Measurements from ENCODE around the gene ACKR4.
"Not testable (repeated sequence)": the region's sequence is repeated elsewhere in the genome, so short reads cannot be mapped to it uniquely, and the experiment has no call there.

Gene ACKR4

DNA sequence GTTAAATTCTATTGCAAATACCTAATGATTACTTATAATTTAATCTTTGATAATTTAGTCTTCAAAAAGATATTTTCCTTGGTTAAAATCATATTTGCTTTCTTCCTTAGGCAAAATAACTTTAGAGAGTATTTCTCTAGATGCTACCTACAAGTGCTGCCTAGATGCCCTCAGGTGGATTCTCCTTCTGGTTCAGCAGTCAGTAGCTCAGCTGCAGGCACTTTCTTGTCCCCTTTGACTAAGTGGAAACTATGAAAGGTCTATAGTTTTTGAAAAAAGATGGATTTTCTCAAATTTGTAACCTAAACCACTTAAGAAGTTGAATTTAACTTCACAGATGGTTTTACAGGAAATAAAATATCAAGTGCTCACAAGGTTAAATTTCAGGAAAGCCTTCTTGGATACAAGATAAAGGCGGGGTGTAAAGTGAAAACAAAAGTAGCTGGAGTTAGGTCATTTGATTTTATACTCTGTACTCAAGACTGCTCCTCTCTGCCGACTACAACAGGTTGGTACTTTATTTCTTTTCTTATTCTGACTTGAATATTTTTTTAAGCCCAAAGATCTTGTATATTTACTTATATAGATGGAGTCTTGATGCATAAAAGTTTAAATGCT is at the start of gene ACKR4:
Gene ACKR4 (plus strand): TSS at position 455 of the 618 bp plus-strand sequence. CDS start 3,128 bp downstream, outside the sequence.
- DNase-seq (ENCODE audit: low spot score): no peak

DNA sequence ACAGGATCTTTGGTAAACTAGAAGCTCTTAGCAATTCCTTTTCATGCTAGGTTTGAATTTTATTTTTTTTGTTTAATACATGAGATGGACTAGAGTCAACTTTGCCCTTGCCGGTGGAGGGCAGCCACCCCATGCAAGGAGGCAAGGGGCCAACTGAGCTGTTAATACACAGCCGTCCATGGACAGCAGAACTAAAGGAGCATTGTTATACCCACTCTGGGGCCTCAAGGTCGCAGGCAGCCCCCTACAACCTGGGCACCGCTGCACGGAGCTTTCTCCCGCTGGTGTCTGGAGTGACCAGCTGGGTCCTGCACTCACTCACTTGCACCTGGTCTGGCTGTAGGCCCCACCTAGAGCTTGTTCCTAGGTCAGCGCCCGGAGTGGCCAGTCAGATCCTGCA is 47.9 kb upstream of the ACKR4 start:
- DNase-seq (ENCODE audit: low spot score): no peak

DNA sequence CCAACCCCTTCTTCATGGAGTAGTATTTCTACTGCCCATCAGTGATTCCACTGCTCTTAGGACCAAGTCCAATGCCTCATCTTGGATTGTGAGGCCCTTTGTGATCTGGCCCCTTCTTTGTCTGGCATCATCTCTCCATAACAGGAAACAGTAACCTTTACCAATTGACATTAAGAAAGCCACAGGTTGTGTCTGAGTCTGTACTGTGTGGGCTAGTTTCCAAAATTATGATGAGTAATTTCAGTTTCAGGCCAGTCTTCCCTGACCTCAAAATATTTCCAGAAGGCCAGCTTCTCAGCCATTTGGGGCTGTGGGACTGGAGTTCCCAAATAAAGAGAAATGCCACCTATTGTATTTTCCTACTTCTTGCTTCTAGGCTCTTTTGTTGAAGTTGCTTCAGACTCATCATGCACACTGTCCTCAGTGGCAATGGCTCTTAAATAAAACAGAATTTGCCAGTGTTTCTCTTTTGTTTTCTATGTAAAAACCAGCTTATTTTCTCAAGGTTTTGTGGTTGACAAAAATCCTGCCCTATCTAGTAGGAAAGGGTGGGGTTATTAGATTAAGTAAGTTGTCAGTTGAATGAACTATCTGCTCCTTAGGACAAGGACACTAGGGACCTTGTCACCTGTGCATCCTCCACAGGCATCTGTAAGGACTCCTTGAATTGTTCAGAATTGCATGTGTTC is 47.0 kb upstream of the ACKR4 start:
- no peak for DNase-seq (ENCODE audit: low spot score)

DNA sequence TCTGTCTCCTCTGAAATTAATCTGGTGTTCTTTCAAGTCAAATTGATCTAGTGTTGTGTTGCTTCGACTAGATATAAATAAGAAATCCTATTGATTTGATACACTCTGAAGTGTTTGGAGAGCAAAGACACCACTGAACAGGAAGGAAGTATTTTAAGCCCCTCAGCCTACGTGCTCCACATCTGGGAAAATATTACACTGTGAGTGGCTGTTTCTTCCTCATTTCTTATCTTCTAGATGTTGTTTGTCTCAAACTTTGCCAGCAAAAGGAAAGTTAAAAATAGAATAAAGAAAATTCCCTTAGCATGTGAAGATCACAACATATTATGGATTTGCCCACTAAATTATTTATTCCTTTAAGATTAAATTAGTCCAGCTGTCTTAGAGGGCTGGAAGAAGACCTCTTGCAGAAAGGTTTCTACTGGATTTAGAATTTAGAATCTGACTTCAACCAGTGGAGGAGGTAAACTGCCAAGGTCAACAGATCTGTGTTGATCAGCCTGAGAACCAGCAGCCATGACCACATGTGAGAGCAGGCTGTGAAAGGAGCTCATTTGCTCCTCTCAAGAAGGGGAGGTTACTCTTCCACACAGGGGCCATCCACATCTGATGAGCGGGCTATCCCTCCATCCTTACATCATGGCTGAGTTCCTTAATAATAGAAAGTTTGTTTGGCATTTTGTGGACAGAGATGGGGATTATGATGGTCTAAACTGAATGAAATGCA is 46.3 kb upstream of the ACKR4 start:
- no peak for DNase-seq (ENCODE audit: low spot score)

DNA sequence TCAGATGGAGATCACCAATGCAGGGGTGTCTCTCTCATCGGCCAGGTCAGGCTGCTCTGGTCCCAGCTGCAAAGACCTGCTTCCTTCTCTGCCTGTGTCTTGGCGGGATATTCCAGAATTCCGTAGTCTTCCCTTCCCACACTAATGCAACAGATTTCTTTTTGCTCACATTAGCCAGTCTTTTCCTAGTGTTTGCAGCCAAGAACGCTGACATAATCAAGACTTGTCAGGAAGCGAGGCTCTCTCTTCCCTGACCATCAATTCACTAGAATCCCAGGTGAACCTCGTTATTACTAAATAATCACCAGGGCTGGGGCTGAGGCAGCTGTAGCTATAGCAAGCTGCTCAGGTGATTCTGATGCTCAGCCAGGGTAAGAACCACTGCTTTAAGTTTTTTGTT is 43.2 kb upstream of the ACKR4 start:
- DNase-seq (ENCODE audit: low spot score): no peak

DNA sequence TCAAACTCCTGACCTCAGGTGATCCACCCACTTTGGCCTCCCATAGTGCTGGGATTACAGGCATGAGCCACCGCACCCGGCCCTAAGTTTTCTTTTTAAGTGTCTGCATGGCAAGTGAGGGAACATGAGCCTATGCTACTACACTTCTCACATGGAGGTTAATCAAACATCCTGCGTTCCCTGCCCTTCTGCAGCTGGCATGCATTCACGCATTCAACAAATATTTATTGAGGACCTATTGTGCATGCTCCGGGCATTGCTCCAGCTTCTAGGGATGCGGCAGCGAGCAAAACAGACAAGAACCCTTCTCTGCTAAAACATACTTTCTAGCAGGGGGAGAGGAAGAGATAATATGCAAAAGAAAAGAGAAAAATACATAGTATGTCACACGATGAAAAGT is 42.6 kb upstream of the ACKR4 start:
- no peak for DNase-seq (ENCODE audit: low spot score)

DNA sequence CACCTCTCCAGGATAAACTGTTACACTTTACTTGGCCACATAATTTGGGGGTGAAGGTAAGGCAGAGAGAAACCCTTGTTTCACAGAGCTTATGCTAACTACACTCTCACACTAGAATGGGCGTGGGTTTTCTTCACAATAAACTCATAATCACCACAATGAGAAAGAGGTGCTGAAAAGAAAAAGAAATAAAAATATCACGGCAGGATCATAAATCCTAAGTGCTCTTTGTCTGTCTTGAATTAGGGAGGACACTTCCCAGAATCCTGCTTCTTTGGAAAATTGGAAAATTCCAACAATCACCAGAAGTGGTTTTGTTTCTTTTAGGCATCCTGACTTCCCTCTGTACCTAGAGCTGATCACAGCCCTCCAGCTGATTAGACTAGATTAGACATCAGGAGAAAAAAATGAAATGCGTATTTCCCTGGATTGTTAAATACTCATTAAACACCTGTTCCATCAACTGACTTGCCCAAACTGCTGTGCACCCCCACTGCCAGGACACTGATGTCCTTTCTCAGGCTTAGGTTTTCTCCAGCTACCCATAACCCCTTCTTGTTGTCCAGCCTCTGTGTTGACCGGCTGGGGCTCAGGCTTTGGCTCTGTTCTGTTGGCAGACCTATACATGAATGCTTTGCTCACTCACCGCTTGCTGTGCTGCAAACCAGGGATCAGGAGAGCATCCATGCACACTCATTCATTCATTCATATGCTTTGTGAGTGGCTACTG is 41.6 kb upstream of the ACKR4 start:
- no peak for DNase-seq (ENCODE audit: low spot score)

DNA sequence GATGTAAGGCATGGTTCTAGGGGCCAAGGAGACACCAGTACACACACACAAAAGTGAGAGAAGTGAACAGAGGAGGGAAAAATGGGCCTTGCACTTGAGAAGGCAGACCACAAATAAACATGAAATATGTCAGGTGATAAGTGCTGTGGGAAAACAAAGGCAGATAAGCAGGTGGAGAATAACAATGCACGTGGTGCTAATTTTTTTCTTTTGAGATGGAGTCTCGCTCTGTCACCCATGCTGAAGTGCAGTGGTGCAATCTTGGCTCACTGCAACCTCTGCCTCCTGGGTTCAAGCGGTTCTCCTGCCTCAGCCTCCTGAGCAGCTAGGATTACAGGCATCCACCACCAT is 41.1 kb upstream of the ACKR4 start:
- DNase-seq (ENCODE audit: low spot score): not testable (repeated sequence)

DNA sequence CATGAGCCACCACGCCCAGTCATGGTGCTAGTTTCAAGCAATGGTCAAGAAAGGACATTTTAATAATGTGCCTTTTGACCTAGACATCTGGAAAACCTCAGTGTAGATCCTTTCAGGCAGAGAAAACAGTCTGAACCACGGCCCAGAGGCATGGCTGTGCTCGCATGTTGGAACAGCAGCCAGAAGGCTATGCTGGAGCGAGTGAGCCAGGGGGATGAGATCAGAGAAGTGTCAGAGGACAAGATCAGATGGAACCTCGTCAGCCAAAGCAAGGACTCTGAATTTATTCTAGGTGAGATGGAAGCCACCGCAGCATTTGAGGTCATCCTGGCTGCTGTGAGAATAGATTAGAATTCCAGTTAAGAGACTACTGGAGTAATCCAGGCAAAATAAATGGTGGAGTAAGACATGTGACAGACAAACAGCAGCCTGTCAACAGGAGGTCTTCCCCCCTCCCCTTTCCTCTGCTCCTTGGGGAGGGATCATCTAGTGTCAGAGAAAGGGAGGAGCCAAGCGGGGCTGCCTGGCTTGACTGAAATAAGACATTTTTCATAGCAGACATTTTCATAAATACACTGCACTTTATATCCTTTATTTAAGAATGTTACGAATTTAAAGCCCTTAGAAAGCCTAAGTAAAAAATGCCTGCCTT is 40.4 kb upstream of the ACKR4 start:
- DNase-seq (ENCODE audit: low spot score): peak; percentile 43

DNA sequence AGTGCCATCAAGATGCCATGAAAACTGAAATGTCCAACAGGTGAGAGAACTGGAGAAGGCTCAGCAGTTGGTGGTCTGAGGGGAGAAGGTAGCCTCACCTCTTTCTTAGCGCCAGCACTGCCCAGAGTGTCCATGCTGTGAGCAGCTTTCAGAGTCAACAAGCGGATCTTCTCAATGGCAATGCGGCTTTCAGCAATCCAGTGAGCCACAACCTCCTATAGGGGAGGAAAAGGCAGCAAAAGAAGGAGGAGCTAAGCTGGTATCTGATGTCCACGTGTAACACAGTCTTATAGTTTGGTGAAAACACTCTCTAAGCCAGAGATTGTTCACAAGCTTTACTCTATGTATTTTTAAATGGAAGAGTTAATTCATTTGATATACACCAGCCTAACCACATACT is 36.1 kb upstream of the ACKR4 start:
- peak; percentile 14 for DNase-seq (ENCODE audit: low spot score)

DNA sequence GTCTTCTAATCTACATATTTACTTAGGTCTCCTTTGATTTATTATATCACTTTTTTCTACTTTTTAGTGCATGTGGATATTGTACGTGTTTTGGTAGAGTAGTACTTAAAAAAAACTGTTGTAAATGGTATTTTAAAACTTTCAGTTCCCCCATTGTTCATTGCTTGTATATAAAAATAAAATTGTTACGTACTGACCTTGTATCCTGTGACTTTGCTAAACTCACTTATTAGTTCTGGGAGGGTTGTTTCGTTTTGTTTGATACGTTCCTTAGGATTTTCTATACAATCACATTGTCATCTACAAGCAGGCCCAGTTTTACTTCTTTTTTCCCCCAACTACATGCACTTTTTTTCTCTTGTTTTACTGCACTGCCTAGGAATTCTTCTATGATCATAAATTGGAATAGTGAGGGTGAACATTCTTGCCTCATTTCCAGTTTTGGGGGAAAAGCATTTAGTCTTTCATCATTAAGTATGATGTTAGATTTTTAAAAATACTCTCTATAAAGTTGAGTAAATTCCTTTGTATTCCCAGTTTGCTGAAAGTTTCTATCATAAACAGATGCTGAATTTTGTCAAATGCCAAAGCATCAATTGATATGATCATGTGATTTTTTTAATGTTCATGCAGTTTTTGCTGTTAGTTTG is 33.5 kb upstream of the ACKR4 start:
- no peak for DNase-seq (ENCODE audit: low spot score)

DNA sequence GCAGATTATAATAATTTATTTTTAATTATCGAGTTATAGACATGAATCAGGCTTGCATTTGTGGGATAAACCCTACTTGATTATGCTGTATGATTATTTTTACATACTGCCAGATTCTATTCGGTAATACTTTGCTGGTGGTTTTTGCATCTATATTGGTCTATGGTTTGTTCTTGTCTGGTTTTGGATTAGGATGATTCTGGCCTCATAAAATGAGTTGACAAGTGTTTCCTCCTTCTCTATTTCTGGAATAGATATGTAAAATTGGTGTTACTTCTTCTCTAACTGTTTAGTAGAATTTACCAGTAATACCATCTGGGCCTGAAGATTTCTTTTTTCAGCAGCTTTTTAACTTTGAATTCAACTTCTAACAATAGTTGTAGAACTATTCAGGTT is 33.0 kb upstream of the ACKR4 start:
- DNase-seq (ENCODE audit: low spot score): no peak

DNA sequence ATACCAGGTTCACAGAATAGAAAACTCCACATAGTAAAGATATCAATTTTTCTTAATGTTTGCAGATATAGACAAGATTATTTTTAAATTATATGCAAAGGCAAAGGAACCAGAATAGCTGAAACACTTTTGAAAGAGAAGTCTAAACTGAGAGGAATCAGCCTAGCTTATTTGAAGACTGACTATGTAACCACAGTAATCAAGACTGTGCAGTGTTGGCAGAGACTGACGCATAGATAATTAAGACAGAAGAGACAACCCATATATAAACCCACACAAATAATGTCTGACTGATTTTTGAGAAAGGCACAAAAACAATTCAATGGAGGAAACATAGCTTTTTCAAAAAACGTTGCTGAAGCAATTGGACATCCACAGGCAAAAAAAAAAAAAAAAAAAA is 28.6 kb upstream of the ACKR4 start:
- no peak for DNase-seq (ENCODE audit: low spot score)

DNA sequence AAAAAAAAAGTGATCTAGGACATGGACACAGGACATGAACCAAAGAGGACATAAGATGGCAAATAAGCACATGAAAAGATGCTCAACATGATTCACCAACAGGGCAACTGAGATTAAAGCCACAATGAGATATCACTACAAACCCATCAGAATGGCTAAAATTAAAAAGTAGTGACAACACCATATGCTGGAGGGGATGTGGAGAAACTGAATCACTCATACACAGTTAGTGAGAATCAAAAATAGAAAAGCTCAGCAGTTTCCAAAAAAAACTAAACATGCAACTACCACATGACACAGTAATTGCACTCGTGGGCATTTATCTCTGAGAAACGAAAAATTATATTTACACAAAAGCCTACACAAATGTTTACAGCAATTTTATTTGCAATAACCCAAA is 27.9 kb upstream of the ACKR4 start:
- no peak for DNase-seq (ENCODE audit: low spot score)

DNA sequence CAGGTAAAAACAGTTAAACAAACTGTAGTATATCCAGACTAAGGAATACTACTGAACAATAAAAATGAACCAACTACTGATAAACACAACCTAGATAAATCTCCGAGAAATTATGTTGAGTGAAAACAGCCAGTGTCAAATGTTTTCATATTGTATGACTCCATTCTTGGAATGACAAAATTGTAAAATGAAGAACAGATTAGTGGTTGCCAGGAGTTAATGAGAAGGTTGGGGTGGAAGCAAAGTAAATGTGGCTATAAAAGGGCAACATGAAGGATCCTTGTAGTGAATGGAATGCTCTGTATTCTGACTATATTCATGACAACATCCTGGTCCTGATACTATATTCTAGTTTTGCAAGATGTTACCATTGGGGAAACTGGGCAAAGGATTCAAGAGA is 27.5 kb upstream of the ACKR4 start:
- DNase-seq (ENCODE audit: low spot score): no peak

DNA sequence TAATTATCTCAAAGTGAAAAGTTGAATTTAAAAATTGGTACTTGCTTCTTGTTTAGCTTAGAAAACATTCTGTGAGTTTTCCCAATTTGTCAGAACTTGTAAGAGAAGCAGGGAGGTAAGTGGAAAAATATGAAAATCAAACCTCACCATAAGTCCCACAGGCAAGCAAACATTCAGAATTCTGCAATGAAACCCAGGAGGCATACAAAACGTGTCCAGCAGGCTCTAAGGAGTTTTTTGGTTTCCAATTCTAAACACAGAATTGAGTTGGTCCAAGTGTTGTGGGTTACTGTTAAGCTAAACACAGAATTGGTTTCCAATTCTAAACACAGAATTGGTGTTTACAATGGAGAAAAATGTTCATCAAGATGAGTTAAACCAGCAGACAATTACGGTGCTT is 27.1 kb upstream of the ACKR4 start:
- DNase-seq (ENCODE audit: low spot score): no peak

DNA sequence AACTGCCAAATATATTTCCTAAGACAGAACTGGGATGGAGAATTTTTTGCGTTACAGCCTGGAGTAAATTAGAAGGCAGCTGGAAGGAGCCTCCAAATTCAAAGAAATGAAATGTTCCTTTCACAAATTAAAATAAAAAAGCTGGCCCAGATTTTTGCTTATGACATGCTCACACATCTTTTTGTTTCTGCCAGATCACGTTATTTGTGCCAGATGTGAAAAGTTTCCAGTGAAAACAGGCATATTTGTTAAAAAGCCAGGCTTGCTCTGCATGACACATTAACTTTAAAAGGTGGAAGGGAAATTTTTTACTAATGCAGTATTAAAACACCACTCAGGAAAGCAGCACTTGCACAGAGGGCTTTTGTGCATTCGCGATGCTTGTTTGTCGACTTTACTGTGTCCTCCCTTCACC is 23.3 kb upstream of the ACKR4 start:
- DNase-seq (ENCODE audit: low spot score): no peak

DNA sequence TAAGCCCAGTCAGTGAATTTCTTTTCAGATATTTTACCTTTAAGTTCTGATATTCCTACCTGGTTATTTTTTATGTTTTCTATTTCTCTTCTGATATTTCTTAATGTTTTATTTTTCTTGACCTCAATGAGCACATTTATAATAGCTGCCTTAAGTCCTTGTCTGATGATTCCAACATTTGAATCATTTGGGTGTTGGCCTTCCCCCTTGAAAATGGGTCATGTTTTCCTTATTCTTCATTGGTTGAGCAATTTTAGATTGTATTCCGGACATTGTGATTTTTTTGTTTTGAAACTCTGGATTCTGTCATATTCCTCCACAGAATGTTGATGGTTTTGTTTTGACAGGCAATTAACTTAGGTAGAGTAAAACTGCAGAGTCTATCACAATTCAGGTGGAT is 9.7 kb upstream of the ACKR4 start:
- no peak for DNase-seq (ENCODE audit: low spot score)

DNA sequence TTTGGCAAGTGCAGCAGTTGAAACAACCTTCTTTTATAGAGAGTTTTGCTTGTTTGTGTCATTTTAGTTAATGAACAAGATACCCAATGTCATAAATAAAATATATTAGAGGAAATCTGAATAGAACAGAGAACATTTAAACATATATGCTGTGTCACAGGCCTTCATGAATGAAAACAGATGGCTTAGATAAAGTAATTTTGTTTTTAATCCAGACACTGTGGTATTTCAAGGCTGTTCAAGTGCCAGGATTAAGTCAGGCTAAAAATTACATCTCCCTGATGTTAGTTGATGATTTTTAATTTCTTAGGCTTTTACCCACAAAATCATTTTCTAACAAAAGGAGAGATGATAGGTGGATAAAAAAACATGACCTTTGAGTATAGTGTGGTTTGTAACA is 4.9 kb upstream of the ACKR4 start:
- no peak for DNase-seq (ENCODE audit: low spot score)

DNA sequence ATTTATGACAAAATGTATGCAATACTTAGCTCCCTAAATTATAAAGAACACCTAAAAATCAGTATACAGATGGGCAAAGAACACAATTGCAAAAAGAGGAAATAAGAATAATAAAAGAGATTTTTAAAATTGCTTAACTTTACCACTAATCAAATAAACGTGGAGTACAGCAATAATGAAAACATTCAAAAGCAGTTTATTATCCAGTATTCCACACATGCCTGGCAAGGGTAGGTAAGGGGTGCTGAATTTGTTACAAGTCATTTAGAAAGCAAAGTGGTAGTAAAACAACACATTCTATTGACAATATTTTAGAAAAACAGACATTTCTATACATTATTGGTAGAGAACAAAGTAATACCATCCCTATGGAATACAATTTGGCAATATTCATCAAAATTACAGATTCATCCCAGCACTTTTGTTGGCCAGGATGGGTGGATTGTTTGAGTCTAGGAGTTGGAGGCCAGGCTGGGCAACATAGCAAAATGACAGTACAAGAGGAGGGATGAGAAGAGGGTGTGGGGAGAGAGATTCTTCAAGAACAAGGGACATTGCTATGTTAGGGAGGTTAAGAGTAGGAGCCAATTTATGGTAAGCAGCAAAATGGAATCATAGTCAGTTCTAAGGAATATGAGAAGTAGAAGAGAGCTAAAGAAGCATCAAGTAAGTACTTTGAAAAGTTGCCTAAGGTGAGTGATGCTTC is 3.7 kb upstream of the ACKR4 start:
- DNase-seq (ENCODE audit: low spot score): no peak

DNA sequence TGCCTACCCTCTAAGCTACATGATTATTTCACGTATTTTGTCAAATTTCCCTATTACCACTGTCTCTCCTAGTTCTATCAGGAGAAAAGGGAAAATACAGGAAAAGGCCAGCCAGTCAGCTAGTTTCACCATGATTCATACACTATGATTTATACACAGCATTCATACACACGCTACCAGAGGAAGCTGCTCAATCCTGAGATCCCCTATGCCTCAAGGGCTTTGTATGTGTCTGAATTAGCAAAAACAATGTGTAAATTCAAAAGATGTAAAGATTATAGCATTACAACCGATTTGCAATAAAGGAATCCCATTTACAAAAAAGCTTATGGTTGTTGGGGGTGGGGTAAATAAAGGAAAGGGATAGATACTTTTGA is 3.1 kb upstream of the ACKR4 start:
- no peak for DNase-seq (ENCODE audit: low spot score)

All from iPS-NIHi11 (cell line).